ENCODE measurements around the gene SMR3B. TPM values are rescaled to one million over a fixed set of nuclear protein-coding genes. Genes with fewer than 3 reads are reported as not detected.

The SMR3B gene
- polyA plus RNA-seq, 1 donor (not counting 4 experiments of a cell fraction or from before 2014, with no cell fraction given): not detected

DNA sequence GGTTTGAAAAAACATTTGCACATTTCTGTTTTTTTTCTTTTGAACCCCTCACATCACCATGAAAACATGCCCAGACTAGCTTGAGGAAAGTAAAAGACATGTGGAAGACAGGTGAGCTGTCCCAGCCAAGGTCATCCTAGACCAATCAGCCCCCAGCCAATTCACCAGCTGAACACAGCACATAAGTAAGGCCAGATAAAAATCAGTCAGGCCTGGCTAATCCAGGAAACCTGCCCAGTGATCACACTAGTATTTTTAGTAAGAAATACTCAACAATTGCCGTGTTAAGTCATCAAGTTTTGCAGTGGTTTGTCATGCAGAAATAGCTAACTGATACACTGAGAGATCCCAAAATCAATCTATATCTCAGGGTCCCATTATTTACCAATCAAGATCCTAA, 26.7 kb upstream of the SMR3B start:
- dilution Hi-C loops (cut with MboI; ENCODE audit: extremely low pct_ligation_motif_present, low sequenced_read_pairs): no loop called here
- no peak for FAIRE-seq

DNA sequence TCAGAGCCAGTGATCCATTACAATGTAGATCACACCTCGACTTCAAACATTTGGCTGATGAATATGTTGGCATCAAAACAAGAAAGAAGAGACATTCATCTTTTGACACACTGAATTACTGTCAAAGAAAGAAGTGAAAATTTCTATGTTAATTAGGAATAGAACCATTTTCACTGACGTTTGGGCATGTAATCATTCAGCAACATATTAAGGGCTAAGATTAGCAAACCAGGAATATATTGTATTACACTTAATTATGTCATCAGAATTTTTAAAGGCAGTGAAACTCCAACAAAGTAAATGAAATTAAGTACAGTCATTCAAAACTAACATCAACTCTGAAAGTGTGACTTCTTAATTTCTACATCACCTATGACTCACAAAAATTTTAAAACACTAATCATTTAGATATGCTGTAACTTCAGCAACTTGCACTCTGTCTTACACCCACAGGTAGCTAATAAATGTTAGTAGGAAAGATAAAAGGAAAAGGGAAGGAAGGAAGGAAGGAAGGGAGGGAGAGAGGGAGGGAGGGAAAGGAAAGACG, 23.7 kb upstream of the SMR3B start:
- Histone ChIP-seq H4K20me1 (ENCODE audit: control insufficient read depth, extremely low read depth, insufficient read depth, low read length) (no peaks in the 10 kb centered on the region), H3K4me3 (ENCODE audit: control insufficient read depth in 2 of 3, extremely low read depth in 1 of 3, insufficient read depth in 2 of 3, low read depth in 1 of 3, low read length in 3 of 3) (no peak overlapping the region), H3K79me2 (ENCODE audit: control insufficient read depth, insufficient read depth, low read length) (no peaks in the 10 kb centered on the region), H3K36me3 (ENCODE audit: control insufficient read depth in 2 of 2, extremely low read depth in 1 of 2, insufficient read depth in 2 of 2, low read length in 2 of 2) (no peaks in the 10 kb centered on the region), H2AFZ (ENCODE audit: control insufficient read depth, low read length) (no peak overlapping the region), H3K9me3 (ENCODE audit: control insufficient read depth, low read depth, low read length) (no peaks in the 10 kb centered on the region), H3K9me1 (ENCODE audit: control insufficient read depth, extremely low read depth, insufficient read depth, low read length) (no peaks in the 10 kb centered on the region), H3K4me1 (ENCODE audit: control insufficient read depth, extremely low read depth, insufficient read depth, low read length) (no peaks in the 10 kb centered on the region), H3K9ac (ENCODE audit: control insufficient read depth, extremely low read depth, insufficient read depth, low read length) (no peak overlapping the region), H3K4me2 (ENCODE audit: control insufficient read depth, extremely low read depth, insufficient read depth, low read depth, low read length) (no peak overlapping the region), H3K27ac (ENCODE audit: control insufficient read depth, insufficient read depth, low read length) (no peak overlapping the region), H3K27me3 (ENCODE audit: control insufficient read depth, extremely low read depth, insufficient read depth, low read length) (no peaks in the 10 kb centered on the region)
- dilution Hi-C loops (cut with MboI; ENCODE audit: extremely low pct_ligation_motif_present, low sequenced_read_pairs): no loop called here
- no peak for FAIRE-seq
- TF ChIP-seq, protein P1, sequence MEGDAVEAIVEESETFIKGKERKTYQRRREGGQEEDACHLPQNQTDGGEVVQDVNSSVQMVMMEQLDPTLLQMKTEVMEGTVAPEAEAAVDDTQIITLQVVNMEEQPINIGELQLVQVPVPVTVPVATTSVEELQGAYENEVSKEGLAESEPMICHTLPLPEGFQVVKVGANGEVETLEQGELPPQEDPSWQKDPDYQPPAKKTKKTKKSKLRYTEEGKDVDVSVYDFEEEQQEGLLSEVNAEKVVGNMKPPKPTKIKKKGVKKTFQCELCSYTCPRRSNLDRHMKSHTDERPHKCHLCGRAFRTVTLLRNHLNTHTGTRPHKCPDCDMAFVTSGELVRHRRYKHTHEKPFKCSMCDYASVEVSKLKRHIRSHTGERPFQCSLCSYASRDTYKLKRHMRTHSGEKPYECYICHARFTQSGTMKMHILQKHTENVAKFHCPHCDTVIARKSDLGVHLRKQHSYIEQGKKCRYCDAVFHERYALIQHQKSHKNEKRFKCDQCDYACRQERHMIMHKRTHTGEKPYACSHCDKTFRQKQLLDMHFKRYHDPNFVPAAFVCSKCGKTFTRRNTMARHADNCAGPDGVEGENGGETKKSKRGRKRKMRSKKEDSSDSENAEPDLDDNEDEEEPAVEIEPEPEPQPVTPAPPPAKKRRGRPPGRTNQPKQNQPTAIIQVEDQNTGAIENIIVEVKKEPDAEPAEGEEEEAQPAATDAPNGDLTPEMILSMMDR (optimal IDR thresholded peaks at IDR 0.05 in 1 of 3, IDR thresholded peaks at IDR 0.05 in 1 of 3, conservative IDR thresholded peaks at IDR 0.05 in 1 of 3; ENCODE audit: extremely low read depth in 1 of 3, insufficient read depth in 2 of 3, low read length in 3 of 3): no peak
- no peak for TF ChIP-seq EZH2 (IDR thresholded peaks at IDR 0.05; ENCODE audit: low read length)
- no peak for DNase-seq (ENCODE audit: low read depth, low spot score)

More for the DNA sequence above, 26.7 kb upstream of the SMR3B start:
- Histone ChIP-seq H3K4me3 (ENCODE audit: control insufficient read depth in 2 of 3, extremely low read depth in 1 of 3, insufficient read depth in 2 of 3, low read depth in 1 of 3, low read length in 3 of 3) (no peak overlapping the region), H3K27me3 (ENCODE audit: control insufficient read depth, extremely low read depth, insufficient read depth, low read length) (no peaks in the 10 kb centered on the region), H3K79me2 (ENCODE audit: control insufficient read depth, insufficient read depth, low read length) (no peaks in the 10 kb centered on the region), H3K9me3 (ENCODE audit: control insufficient read depth, low read depth, low read length) (no peaks in the 10 kb centered on the region), H2AFZ (ENCODE audit: control insufficient read depth, low read length) (no peak overlapping the region), H3K9me1 (ENCODE audit: control insufficient read depth, extremely low read depth, insufficient read depth, low read length) (no peaks in the 10 kb centered on the region), H3K4me1 (ENCODE audit: control insufficient read depth, extremely low read depth, insufficient read depth, low read length) (no peaks in the 10 kb centered on the region), H3K27ac (ENCODE audit: control insufficient read depth, insufficient read depth, low read length) (no peak overlapping the region), H3K36me3 (ENCODE audit: control insufficient read depth in 2 of 2, extremely low read depth in 1 of 2, insufficient read depth in 2 of 2, low read length in 2 of 2) (no peaks in the 10 kb centered on the region), H4K20me1 (ENCODE audit: control insufficient read depth, extremely low read depth, insufficient read depth, low read length) (no peaks in the 10 kb centered on the region), H3K9ac (ENCODE audit: control insufficient read depth, extremely low read depth, insufficient read depth, low read length) (no peak overlapping the region), H3K4me2 (ENCODE audit: control insufficient read depth, extremely low read depth, insufficient read depth, low read depth, low read length) (no peak overlapping the region)
- no peak for TF ChIP-seq EZH2 (IDR thresholded peaks at IDR 0.05; ENCODE audit: low read length)
- TF ChIP-seq, protein P1 (optimal IDR thresholded peaks at IDR 0.05 in 1 of 3, IDR thresholded peaks at IDR 0.05 in 1 of 3, conservative IDR thresholded peaks at IDR 0.05 in 1 of 3; ENCODE audit: extremely low read depth in 1 of 3, insufficient read depth in 2 of 3, low read length in 3 of 3): no peak
- DNase-seq (ENCODE audit: low read depth, low spot score): no peak
